HG03103 (cell line): ENCODE data around the gene ATXN7.

Source experiments
- ATAC-seq: cut with Tn5 transposase; IDR thresholded peaks from one replicate; pipeline ENCODE4 v1.9.1; 2021; ENCODE audit warnings: low read depth; ENCODE audit not compliant: unreplicated experiment

The ATXN7 gene

DNA sequence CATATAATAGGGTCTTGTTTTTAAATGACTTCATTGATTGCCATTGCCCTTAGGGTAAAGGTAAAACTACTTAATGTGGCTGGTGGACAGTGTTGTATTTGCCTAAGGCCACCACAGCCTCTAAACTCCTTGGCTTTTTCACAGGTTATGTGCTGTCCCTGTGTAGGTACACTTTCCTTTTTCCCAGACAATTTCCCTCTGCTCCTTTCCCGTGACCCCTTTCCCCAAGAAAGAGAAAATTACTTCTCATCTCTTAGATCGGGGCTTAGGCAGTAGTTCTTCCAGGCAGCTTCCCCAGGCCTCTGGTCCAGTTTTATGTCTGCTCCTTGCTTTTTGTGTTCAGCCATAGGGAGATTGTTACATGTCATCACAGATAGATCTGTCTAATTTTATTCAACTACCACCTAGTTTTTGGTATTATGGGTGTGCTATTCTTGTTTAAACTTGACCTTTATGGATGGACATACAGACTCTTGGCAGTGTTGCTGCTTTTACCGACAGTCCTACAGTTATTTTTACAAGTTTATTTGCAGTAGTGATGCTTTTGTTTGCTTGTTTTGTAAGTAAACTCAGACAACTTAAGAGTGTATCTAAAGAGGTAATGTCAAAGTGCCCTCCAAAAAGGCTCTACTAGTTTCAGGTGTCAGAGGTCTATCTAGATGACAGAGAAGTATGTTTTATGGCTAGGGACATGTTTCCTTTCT is 69.0 kb downstream of the ATXN7 start:
- ATAC-seq = no peak

DNA sequence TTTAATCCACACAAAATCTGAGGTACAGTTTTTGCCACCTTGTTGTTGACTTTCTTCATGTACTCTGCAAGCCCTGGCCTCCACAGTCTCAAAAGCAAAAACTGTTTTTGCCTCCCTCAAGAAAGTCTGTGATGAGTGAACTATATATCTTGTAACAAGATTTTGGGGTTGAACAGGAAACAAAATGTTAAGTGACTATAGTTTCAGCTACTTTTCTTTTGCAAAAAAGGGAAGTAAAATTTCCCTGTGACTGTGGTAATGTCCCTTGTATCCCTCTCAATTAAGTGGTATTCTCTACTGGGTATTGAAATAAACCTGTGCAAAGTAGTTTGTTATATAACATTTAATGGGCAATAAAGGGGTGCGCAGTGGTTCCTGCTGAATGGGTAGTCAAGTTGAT is 69.8 kb downstream of the ATXN7 start:
- ATAC-seq = peak; percentile 58

DNA sequence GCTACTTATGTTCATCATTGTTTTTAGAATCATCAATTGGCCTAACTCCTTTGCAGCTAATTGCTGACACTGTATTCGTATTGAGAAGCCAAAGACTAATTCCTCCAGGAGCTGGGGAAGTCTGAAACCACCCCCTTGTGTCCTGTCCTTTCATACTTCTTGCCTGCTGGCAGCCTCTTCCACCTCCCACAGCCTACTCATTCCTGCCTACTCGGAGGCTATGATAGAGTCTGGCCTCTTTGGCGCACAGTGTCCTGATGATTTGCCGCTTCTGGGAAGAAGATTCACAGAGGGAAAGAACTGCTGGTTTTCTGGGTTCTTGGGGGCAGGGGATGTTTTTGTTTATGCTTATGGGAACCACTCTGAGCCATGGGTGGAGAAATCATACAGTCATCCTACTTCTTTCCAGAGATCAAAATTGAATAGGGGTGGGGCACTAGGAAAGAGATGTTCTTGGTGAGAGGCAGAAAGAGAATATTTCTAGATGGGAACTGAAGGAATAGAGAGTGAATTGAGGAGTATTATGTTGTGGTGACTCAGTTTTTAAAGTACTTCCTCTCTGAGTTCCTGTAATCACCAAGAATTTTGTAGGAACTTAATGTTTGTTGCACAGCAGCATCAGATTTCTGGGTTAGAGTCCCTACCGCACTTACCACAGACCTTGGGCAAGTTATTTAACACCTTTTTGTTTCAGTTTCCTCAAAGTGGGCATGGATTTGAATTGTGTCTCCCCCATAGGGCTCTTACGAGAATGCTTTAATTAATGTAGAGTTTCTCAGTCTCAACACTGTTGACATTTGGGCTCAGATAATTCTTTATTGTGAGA is 70.6 kb downstream of the ATXN7 start:
- ATAC-seq = no peak

DNA sequence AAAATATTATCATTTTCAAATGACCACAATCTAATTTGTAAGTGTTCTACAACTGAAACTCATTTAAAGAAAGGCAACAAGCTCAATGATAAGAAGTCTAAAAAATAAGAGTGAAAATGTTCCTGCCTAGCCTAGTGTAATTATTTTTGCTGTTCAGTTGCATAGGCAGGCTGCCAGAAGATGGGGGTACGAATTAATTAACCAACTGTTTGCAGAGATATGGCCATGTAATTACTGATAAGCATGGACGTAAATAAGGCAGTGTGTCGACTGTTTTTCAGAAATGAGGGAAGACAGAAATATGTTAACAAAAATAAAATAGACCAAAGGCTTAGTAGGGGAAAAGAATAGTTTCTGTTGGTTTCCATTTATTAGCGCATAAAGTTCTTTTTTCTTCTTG is 73.3 kb downstream of the ATXN7 start:
- no peak for ATAC-seq

DNA sequence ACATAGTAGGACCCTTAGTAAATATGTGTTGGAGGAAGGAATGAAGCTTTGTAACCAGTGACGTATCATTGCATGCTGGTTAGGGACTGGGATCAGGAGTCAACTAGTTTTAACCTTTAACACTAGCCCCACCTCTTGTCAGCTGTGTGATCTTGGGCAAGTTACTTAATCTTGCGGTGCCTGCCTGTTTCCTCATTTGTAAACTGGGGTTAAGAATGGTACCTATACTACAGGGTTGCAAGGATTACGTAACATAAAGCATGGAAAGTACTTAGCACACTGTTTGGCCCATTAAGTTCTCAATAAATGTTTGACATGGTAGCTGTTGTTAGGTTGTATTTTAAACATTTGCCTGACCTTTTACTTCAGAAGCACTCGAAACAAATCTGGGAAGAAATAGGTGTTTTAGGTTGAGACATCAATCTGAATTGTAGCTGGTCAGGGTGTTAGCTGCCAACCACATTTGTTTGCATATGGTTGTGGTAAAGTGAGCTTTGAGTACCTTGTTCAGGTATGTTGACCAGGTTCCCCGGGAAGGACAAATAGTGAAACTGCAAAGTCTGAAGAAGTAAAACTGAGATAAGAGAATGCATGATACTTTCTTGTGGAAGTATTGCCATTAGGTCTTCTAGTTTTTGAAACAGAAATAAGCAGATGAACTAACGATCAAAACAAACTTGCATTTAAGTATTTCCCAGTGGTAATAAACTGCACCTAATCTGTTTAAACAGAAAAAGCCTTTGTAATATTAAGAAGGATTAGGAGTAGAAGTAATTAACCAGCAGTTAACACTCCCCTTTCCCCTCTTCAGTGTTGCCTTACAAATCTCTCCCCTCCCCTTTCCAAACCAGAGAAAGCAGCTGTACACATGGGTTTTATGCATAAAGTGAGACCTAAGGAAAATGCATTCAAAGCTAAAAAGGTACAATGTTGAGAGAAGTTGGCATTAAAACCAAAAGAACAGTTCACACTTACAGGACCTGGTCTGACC is 74.3 kb downstream of the ATXN7 start:
- ATAC-seq = peak; percentile 51

DNA sequence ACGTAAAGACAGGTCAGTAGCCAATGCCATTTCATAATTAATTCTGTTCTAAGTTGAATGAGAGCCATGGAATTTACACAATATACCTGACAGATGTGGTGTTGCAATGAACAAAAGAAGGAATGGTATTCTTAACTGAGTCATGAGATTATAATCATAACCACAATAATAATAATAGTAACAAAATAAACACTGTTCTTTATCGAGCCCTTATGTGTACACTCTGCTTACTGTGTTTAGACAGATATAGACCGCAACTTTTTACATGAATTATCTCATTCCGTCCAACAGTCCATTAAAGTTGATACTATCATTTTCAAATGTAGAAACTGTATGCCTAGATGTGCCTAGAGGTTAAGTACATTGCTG is 76.7 kb downstream of the ATXN7 start:
- no peak for ATAC-seq

DNA sequence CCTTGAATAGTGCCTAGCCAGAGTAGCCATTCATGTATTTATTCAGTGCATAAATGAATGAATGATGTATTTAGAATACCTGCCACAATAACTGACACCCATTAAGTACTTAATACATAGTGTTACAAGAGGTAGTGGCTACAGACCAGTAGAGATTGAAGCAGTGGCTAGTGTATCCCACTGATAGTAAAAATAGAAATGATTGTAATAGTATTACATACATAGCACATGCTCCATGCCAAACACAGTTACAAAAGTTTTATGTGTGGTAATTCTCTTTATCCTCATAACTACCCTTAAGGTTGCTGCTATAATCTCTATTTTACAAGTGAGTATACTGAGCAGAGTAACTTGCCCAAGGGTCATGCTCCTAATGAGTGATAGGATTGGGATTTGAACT is 78.9 kb downstream of the ATXN7 start:
- no peak for ATAC-seq

DNA sequence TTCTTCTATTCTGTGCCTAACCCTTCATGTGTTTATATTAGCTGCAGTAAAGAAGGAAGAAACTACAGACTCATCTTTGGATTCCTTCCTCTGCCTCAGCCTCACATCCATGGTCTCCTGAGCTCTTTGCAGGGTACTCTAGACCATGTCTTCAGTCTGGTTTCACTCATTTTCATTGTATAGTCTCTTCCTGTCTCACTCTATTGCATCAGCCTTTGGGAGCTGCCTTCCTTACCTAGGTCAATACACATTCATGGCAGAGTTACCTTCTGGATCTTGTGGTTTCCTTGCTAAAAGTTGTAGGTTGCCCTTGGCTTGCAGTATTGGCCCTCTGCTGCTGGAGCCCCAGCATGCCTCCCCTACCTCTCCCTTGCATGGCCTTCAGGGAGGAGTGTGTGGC is 80.0 kb downstream of the ATXN7 start:
- no peak for ATAC-seq

DNA sequence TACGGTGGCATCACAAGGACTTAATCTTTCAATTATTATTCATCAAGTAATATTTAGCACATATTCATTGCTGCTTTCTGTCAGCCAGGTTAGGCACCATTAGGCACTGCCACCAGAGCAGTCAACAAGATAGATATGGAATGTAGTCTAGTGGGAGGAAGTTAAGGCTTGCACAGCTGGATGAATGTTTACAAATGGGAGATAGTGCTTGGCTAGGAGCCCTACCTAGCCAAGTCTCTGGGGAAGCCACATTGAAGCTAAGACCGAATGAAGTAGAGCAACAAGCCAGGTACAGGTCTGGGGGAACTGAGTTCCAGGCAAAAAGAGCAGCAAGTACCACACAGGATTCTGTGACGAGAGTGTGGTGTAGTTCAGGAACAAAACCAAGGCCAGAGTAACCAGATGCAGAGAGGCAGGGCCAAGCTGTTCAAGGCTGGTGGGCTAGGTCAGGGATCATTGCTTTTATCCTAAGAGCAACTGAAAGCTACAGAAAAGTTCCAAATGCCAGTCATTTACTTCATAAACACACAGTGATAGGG is 82.0 kb downstream of the ATXN7 start:
- ATAC-seq = no peak

DNA sequence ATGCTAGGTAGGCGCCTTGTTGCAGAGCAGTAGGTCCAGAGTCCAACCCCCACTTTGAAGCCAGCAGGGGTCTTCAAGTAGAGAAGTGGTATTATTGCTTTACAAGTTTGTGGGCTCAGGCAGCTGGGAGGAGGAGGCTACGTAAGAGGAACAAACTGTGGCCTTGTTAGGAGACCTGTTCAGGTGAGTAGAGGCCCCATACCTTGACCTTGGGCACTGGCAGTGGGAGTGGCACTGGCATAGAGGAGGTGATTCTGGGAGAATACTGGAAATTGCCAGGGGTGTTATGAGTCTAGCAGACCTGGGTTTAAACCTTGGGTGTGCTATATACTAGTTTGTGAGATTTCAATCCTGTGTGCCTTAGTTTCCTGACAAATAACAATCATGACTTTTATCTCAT is 83.1 kb downstream of the ATXN7 start:
- no peak for ATAC-seq

DNA sequence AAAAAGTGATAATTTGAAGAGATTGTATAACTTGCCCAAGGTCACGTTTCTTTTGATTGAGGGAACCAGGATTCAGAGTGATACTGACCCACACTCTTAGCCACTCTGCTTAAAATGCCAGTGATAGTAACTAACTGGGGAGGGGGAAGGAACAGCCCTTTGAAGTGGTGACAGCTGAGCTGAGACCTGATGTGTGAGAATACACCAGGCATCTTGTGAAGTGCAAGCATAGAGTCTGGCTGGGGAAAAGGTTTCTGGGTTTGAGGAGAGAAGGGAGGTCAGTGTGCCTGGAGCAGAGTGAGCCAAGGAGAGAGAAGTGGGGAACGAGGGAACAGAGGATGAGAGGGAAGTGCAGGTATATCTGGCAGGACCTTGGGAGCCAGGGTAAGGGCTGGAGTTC is 83.9 kb downstream of the ATXN7 start:
- ATAC-seq = no peak

DNA sequence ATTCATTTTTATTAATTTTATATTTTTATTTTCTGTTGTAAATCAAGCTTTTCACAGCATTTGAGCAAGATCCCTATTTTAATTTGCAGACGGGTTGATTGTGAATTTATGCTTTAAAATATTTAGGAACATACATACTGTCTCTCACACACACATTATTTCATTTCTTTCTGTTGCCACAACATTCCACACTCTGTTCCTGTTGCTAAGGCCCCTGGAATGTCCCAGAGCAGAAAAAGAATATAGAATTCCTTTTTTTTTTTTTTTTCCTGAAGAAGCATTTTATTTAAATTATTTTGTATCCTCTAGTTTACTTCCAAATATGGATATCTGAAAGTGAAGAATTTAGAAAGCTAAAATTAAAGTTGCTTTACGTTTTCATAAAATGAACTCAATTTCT is 85.3 kb downstream of the ATXN7 start:
- no peak for ATAC-seq

DNA sequence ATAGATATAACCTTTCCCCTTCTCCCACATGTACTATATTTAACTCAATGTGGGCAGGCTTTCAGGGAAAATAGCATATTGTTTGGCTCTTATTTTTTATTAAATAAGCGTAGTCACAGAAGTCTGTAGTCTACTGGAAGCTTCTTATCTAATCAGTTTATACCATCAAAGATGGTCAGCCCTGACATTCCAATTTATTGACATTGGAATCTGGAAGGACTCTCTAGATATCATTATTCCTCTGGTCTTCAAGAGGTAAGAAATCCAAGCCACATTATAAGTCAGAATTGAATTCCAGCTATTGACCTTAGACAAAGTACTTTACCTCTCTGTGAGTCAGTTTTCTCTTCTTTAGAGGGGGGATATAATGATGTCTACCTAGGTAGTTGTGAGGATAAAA is 87.0 kb downstream of the ATXN7 start:
- no peak for ATAC-seq

DNA sequence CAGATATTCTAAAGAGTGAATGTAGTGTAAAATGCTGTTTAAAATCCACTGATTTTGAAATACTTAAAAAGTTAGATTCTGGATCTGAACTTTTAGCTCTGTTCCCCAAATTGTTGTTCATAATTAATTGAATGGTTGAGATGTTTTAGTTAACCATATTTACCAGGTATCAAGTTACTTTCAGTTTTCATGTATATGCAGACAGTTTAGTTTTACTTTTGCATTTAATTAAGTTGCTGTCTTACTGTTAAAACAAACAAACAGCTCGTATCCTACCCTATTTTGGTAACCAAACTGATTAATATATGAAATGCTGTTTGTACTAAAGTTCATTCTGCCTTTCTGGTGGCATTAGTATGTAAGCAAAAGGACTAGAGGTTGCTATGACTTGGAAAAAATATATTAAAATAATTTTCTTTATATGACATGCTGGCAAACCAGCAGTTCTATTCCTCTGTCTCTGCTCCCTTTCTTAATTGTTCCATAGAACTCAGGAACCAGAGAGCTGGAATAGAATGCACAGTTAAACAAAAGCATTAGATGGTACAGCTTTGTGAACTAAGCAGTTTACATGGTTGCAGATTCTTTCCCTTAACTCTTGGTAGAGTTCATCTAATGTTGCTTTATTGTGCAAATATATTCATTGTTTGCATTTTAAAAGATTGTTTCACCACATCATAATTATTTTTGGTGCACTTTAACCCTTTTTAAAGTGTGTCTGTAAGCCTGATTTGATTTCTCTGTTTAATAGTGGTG is 88.0 kb downstream of the ATXN7 start:
- ATAC-seq = no peak

DNA sequence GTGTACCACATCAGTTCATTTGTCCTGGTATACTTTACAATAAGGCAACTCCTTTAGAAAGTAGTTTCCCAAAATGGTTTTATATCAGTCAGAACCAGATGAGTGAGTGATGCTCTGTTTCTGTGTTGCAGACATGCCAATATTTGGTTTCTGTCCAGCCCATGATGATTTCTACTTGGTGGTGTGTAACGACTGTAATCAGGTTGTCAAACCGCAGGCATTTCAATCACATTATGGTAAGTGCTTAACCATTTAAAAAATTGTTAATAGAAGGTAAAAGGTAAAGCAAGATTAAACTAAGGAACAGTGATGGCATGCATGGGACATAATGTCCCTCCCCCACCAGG is 88.6 kb downstream of the ATXN7 start:
- ATAC-seq = no peak

DNA sequence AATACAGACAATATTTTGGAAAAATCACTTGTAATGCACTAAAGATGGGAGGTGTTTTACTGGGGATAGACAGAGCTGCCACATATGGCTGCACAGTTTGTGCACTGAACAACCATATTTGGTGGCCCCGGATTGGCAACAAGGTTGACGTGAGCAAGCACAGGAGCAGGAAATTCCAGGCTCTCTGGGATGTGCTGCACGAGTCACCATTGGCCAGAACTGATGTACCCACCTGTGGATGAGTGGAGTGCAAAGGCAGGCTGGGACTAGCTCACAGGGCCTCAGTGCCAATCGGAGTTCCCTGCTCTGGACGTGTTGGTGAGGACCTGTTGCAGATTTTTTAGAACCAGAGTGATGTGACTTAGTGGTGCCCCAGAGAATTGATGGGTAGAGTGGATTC is 90.5 kb downstream of the ATXN7 start:
- no peak for ATAC-seq

DNA sequence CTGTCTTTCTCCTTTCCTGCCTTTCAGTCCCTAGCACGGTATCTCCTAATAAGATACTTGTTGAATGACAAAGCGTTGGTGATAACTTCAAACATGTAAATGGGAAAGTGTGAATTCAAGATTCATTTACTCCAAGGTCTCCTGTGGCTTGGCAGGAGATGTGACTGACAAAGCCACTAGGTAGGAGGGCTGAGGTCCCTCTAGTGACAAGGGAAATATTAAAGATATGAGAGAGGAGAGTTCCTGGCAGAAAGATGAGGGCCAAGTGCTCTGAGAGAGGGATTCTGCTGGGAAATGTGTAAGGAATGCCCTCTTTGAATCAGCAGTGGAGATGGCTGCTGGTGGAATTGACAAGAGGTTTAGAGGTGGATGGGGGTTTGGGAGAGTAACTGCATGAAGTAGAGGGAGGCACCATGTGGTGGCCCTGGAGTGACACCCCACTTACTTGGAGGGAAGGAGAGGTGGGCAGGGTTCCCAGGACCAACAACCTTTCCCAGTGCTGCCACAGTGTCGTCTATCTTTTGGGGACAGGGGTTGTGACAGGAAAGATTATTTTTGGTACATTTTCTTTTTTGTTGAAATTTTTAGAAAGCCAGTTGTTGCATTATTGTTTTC is 91.5 kb downstream of the ATXN7 start:
- ATAC-seq = no peak

DNA sequence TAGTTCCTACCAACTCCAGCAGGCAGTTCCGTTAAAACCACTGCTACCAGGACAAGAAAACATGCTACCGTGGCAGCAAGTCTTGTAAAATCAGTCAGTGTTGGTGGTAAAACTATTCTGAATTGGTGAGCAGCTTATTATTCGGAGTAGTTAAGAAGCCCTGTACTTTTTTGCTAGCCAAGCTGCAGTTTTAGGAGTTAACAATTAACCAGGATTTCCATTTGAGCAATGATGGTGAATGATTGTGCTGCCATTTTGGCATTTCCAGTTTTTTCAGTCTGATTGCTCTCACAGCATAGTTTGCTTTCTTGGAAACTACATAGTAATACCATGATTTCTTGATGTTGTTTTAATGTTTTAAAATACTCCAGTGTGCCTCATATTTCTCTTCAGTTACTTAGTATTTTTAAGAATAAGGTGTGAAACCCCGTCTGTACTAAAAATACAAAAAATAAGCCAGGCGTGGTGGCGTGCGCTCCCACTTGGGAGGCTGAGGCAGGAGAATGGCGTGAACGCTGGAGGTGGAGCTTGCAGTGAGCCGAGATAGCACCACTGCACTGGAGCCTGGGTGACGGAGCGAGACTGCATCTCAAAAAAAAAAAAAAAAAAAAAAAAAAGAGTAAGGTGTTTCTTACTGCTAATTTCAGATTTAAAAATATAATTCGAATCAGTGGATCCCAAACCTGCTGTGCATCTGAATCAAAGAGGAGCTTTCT is 92.3 kb downstream of the ATXN7 start:
- no peak for ATAC-seq

DNA sequence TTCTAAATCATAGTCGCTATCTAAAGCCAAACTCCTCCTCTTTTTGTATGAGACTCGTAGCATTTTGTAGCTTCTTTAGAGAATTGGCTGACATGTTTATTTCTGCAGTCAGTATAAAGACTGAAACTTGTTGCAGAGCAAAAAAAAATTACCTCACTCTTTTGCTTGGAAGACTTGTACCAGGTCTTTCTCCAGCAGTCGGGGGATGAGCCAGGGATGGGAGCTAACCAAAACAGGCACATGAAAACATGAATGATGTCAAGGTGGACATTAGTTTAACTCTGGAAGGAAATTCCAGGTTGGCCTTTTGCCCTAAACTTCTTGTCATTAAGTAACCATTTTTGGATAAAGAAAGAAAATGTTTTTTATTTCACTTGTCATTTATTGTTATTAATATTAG is 95.5 kb downstream of the ATXN7 start:
- ATAC-seq = no peak
